ENCODE measurements around the gene PRKG1.

Gene PRKG1

GRCh38 chr10:52265131-52265926, 1191.0 kb downstream of the PRKG1 start:
- H3K9me3 ChIP-seq (replicated peaks; ENCODE audit: low read length) = no peaks in the 10 kb centered on the region
- no peak overlapping the region for H3K9ac ChIP-seq (ENCODE audit: low read depth, low read length)
- no peaks in the 10 kb centered on the region for H3K36me3 ChIP-seq (ENCODE audit: insufficient read depth, low read length)
- H3K4me2 ChIP-seq (ENCODE audit: low read length) = no peak overlapping the region
- no peaks in the 10 kb centered on the region for H3K27me3 ChIP-seq (ENCODE audit: control insufficient read depth, insufficient read depth, low read length)
- H3K4me3 ChIP-seq (ENCODE audit: low read length) = no peak overlapping the region
- H3K4me1 ChIP-seq (ENCODE audit: control insufficient read depth, insufficient read depth, low read length) = no peaks in the 10 kb centered on the region

- no peaks in the 10 kb centered on the region for H3K9me3 ChIP-seq (replicated peaks; ENCODE audit: low read length)
- H3K4me2 ChIP-seq (ENCODE audit: low read length) = no peak overlapping the region
- no peaks in the 10 kb centered on the region for H3K27me3 ChIP-seq (ENCODE audit: control insufficient read depth, insufficient read depth, low read length)
- no peak overlapping the region for H3K4me3 ChIP-seq (ENCODE audit: low read length)
- no peaks in the 10 kb centered on the region for H3K36me3 ChIP-seq (ENCODE audit: insufficient read depth, low read length)
- no peaks in the 10 kb centered on the region for H3K4me1 ChIP-seq (ENCODE audit: control insufficient read depth, insufficient read depth, low read length)
- H3K9ac ChIP-seq (ENCODE audit: low read depth, low read length) = no peak overlapping the region
Measured at GRCh38 chr10:52266858-52267257, 1192.6 kb downstream of the PRKG1 start.

- Histone ChIP-seq H3K4me1 (ENCODE audit: control insufficient read depth, insufficient read depth, low read length) (no peaks in the 10 kb centered on the region), H3K4me3 (ENCODE audit: low read length) (no peak overlapping the region), H3K9me3 (replicated peaks; ENCODE audit: low read length) (no peaks in the 10 kb centered on the region), H3K9ac (ENCODE audit: low read depth, low read length) (no peak overlapping the region), H3K4me2 (ENCODE audit: low read length) (no peak overlapping the region), H3K27me3 (ENCODE audit: control insufficient read depth, insufficient read depth, low read length) (no peaks in the 10 kb centered on the region), H3K36me3 (ENCODE audit: insufficient read depth, low read length) (no peaks in the 10 kb centered on the region)
Measured at GRCh38 chr10:52268790-52269189, 1194.5 kb downstream of the PRKG1 start.

GRCh38 chr10:52269233-52269632, 1194.9 kb downstream of the PRKG1 start:
- no peaks in the 10 kb centered on the region for H3K9me3 ChIP-seq (replicated peaks; ENCODE audit: low read length)
- H3K36me3 ChIP-seq (ENCODE audit: insufficient read depth, low read length) = no peaks in the 10 kb centered on the region
- no peaks in the 10 kb centered on the region for H3K27me3 ChIP-seq (ENCODE audit: control insufficient read depth, insufficient read depth, low read length)

GRCh38 chr10:52276163-52276562, 1201.9 kb downstream of the PRKG1 start:
- no peak overlapping the region for H3K4me2 ChIP-seq (ENCODE audit: low read length)
- H3K9ac ChIP-seq (ENCODE audit: low read depth, low read length) = no peak overlapping the region
- H3K36me3 ChIP-seq (ENCODE audit: insufficient read depth, low read length) = no peaks in the 10 kb centered on the region
- H3K9me3 ChIP-seq (replicated peaks; ENCODE audit: low read length) = no peaks in the 10 kb centered on the region
- no peaks in the 10 kb centered on the region for H3K27me3 ChIP-seq (ENCODE audit: control insufficient read depth, insufficient read depth, low read length)
- H3K4me3 ChIP-seq (ENCODE audit: low read length) = no peak overlapping the region
- H3K4me1 ChIP-seq (ENCODE audit: control insufficient read depth, insufficient read depth, low read length) = no peaks in the 10 kb centered on the region

More at GRCh38 chr10:52269233-52269632, 1194.9 kb downstream of the PRKG1 start:
- H3K4me1 ChIP-seq (ENCODE audit: control insufficient read depth, insufficient read depth, low read length) = no peaks in the 10 kb centered on the region
- H3K4me2 ChIP-seq (ENCODE audit: low read length) = no peak overlapping the region
- no peak overlapping the region for H3K9ac ChIP-seq (ENCODE audit: low read depth, low read length)
- no peak overlapping the region for H3K4me3 ChIP-seq (ENCODE audit: low read length)

- no peaks in the 10 kb centered on the region for H3K27me3 ChIP-seq (ENCODE audit: control insufficient read depth, insufficient read depth, low read length)
- H3K4me3 ChIP-seq (ENCODE audit: low read length) = no peak overlapping the region
- no peaks in the 10 kb centered on the region for H3K4me1 ChIP-seq (ENCODE audit: control insufficient read depth, insufficient read depth, low read length)
- H3K9ac ChIP-seq (ENCODE audit: low read depth, low read length) = no peak overlapping the region
- H3K36me3 ChIP-seq (ENCODE audit: insufficient read depth, low read length) = no peaks in the 10 kb centered on the region
- no peaks in the 10 kb centered on the region for H3K9me3 ChIP-seq (replicated peaks; ENCODE audit: low read length)
- no peak overlapping the region for H3K4me2 ChIP-seq (ENCODE audit: low read length)
Measured at GRCh38 chr10:52276986-52277385, 1202.7 kb downstream of the PRKG1 start.

- Histone ChIP-seq H3K27me3 (ENCODE audit: control insufficient read depth, insufficient read depth, low read length) (no peaks in the 10 kb centered on the region), H3K36me3 (ENCODE audit: insufficient read depth, low read length) (no peaks in the 10 kb centered on the region), H3K4me3 (ENCODE audit: low read length) (no peak overlapping the region), H3K9ac (ENCODE audit: low read depth, low read length) (no peak overlapping the region), H3K4me1 (ENCODE audit: control insufficient read depth, insufficient read depth, low read length) (no peaks in the 10 kb centered on the region), H3K9me3 (replicated peaks; ENCODE audit: low read length) (no peaks in the 10 kb centered on the region), H3K4me2 (ENCODE audit: low read length) (no peak overlapping the region)
Measured at GRCh38 chr10:52279546-52279945, 1205.3 kb downstream of the PRKG1 start.

- no peaks in the 10 kb centered on the region for H3K4me1 ChIP-seq (ENCODE audit: control insufficient read depth, insufficient read depth, low read length)
- H3K27me3 ChIP-seq (ENCODE audit: control insufficient read depth, insufficient read depth, low read length) = no peaks in the 10 kb centered on the region
- no peaks in the 10 kb centered on the region for H3K36me3 ChIP-seq (ENCODE audit: insufficient read depth, low read length)
- H3K4me2 ChIP-seq (ENCODE audit: low read length) = no peak overlapping the region
- H3K9ac ChIP-seq (ENCODE audit: low read depth, low read length) = no peak overlapping the region
- H3K4me3 ChIP-seq (ENCODE audit: low read length) = no peak overlapping the region
- no peaks in the 10 kb centered on the region for H3K9me3 ChIP-seq (replicated peaks; ENCODE audit: low read length)
Measured at GRCh38 chr10:52280051-52280450, 1205.8 kb downstream of the PRKG1 start.

GRCh38 chr10:52283174-52283573, 1208.9 kb downstream of the PRKG1 start:
- no peak overlapping the region for H3K4me3 ChIP-seq (ENCODE audit: low read length)
- H3K9me3 ChIP-seq (replicated peaks; ENCODE audit: low read length) = no peaks in the 10 kb centered on the region
- no peaks in the 10 kb centered on the region for H3K36me3 ChIP-seq (ENCODE audit: insufficient read depth, low read length)
- H3K4me1 ChIP-seq (ENCODE audit: control insufficient read depth, insufficient read depth, low read length) = no peaks in the 10 kb centered on the region
- no peak overlapping the region for H3K9ac ChIP-seq (ENCODE audit: low read depth, low read length)
- H3K4me2 ChIP-seq (ENCODE audit: low read length) = no peak overlapping the region
- H3K27me3 ChIP-seq (ENCODE audit: control insufficient read depth, insufficient read depth, low read length) = no peaks in the 10 kb centered on the region

GRCh38 chr10:52284416-52285013, 1210.2 kb downstream of the PRKG1 start:
- H3K36me3 ChIP-seq (ENCODE audit: insufficient read depth, low read length) = no peaks in the 10 kb centered on the region
- no peak overlapping the region for H3K9ac ChIP-seq (ENCODE audit: low read depth, low read length)
- no peaks in the 10 kb centered on the region for H3K27me3 ChIP-seq (ENCODE audit: control insufficient read depth, insufficient read depth, low read length)
- H3K4me3 ChIP-seq (ENCODE audit: low read length) = no peak overlapping the region
- H3K4me1 ChIP-seq (ENCODE audit: control insufficient read depth, insufficient read depth, low read length) = no peaks in the 10 kb centered on the region
- H3K4me2 ChIP-seq (ENCODE audit: low read length) = no peak overlapping the region
- H3K9me3 ChIP-seq (replicated peaks; ENCODE audit: low read length) = no peaks in the 10 kb centered on the region

- H3K4me3 ChIP-seq (ENCODE audit: low read length) = no peak overlapping the region
- no peak overlapping the region for H3K9ac ChIP-seq (ENCODE audit: low read depth, low read length)
- H3K4me2 ChIP-seq (ENCODE audit: low read length) = no peak overlapping the region
- no peaks in the 10 kb centered on the region for H3K4me1 ChIP-seq (ENCODE audit: control insufficient read depth, insufficient read depth, low read length)
- no peaks in the 10 kb centered on the region for H3K36me3 ChIP-seq (ENCODE audit: insufficient read depth, low read length)
- H3K27me3 ChIP-seq (ENCODE audit: control insufficient read depth, insufficient read depth, low read length) = no peaks in the 10 kb centered on the region
- no peaks in the 10 kb centered on the region for H3K9me3 ChIP-seq (replicated peaks; ENCODE audit: low read length)
Measured at GRCh38 chr10:52287866-52288265, 1213.6 kb downstream of the PRKG1 start.

- no peaks in the 10 kb centered on the region for H3K27me3 ChIP-seq (ENCODE audit: control insufficient read depth, insufficient read depth, low read length)
Measured at GRCh38 chr10:52297747-52298146, 1223.5 kb downstream of the PRKG1 start.

More at GRCh38 chr10:52297747-52298146, 1223.5 kb downstream of the PRKG1 start:
- Histone ChIP-seq H3K4me2 (ENCODE audit: low read length) (no peak overlapping the region), H3K4me1 (ENCODE audit: control insufficient read depth, insufficient read depth, low read length) (no peaks in the 10 kb centered on the region), H3K9ac (ENCODE audit: low read depth, low read length) (no peak overlapping the region), H3K9me3 (replicated peaks; ENCODE audit: low read length) (no peaks in the 10 kb centered on the region), H3K36me3 (ENCODE audit: insufficient read depth, low read length) (no peaks in the 10 kb centered on the region), H3K4me3 (ENCODE audit: low read length) (no peak overlapping the region)

Data from skeletal muscle satellite cell (primary cell).